AG09319 (cell line): ENCODE data around the gene GAPVD1.

Source experiments
- DNase-seq: peaks from one replicate; pipeline ENCODE4 v3.0.0-alpha.2; 2010; ENCODE audit warnings: low read depth; ENCODE audit errors: extremely low read depth
- TF ChIP-seq, protein P1 (sequence below): IDR thresholded peaks from 2 replicates; pipeline ENCODE4 v1.5.1; 2011; ENCODE audit warnings: low read depth, mild to moderate bottlenecking, inconsistent platforms, low read length, moderate library complexity

The GAPVD1 gene

GRCh38 chr9:125375820-125376219, 114.2 kb downstream of the GAPVD1 start:
- TF ChIP-seq, protein P1, sequence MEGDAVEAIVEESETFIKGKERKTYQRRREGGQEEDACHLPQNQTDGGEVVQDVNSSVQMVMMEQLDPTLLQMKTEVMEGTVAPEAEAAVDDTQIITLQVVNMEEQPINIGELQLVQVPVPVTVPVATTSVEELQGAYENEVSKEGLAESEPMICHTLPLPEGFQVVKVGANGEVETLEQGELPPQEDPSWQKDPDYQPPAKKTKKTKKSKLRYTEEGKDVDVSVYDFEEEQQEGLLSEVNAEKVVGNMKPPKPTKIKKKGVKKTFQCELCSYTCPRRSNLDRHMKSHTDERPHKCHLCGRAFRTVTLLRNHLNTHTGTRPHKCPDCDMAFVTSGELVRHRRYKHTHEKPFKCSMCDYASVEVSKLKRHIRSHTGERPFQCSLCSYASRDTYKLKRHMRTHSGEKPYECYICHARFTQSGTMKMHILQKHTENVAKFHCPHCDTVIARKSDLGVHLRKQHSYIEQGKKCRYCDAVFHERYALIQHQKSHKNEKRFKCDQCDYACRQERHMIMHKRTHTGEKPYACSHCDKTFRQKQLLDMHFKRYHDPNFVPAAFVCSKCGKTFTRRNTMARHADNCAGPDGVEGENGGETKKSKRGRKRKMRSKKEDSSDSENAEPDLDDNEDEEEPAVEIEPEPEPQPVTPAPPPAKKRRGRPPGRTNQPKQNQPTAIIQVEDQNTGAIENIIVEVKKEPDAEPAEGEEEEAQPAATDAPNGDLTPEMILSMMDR, result no peak
- no peak for DNase-seq

DNA sequence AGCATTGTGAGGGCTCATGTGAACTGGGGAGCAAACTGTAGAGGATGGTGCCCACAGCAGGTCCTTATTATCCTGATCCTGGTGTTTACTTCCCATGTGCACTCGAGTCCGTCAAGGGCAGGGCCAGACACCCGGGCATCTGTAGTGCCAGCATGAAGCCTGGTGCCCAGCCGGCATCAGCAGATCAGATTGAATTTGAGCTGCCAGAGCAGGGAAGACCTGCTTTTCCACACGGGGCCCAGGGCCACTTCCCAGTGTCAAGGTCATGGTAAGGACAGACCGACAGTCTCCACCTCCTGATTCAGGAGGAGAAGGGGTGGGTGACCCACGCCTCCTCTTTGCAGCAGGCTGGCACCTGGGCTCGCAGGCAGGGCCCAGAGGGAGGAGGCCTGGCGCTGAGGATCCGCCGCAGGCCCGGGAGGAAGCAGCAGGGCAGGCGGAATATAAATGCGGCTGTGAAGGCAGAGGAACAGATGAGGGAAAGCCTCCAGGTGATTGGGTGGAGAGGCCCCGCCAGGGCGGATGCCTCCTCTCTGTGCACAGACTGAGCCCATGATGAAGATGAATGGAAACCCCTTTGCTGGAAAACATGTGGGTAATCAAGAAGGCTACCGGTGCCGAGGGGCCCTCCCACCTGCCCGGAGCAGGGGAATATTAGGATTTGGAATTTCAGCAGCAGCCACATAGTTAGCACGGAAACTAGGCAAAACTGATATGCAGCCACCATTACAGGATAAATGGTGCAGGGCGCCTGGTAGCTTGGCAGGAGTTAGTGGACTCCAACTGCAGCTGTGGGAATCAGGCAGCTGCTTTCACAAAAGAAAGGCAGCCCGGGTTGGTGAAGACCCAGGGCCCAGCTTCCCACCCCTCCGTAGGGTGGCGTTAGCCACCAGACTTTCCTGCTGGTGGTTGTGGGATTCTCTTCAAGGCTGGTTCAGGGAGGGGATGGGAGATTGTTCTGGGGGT, 114.9 kb downstream of the GAPVD1 start:
- DNase-seq, result no peak
- TF ChIP-seq, protein P1, result no peak

GRCh38 chr9:125377584-125378250, 116.1 kb downstream of the GAPVD1 start:
- TF ChIP-seq, protein P1, result no peak
- no peak for DNase-seq

DNA sequence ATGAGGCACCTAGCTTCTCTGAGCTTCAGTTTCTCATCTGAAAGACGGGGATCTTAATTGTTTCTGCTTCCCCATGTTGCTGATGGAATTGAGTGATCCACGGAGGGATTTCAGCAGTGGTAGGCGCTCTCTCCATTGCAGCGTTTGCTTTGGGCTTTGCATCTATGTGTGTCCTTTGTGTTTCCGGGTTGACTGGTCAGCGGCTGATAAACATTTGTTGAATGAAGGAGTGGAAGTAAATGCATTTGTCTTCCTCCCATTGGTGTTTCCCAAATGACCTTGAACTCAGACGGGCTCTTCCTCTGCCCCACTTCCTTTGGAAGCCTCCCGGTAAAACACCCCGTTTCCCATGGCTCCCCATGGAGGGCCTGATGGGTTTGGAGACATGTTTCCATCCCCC, 117.2 kb downstream of the GAPVD1 start:
- TF ChIP-seq, protein P1, result no peak
- no peak for DNase-seq

- no peak for DNase-seq
- TF ChIP-seq, protein P1, result no peak
Measured at GRCh38 chr9:125379208-125379607, 117.6 kb downstream of the GAPVD1 start.

GRCh38 chr9:125380406-125380805, 118.8 kb downstream of the GAPVD1 start:
- no peak for DNase-seq
- TF ChIP-seq, protein P1, result no peak
